BE2C (cell line): Measurements from ENCODE around the gene EZH2.

Experiments used
- DNase-seq: peaks from one replicate; pipeline ENCODE4 v3.0.0-alpha.2; 2020
- H3K27me3 ChIP-seq: fragments of 250-450 bp; sonication (Bioruptor Pico); 2 replicates; pipeline ENCODE4 v1.5.1; 2020; ENCODE audit warnings: mild to moderate bottlenecking
- H3K36me3 ChIP-seq: fragments of 250-450 bp; sonication (Bioruptor Pico); 2 replicates; pipeline ENCODE4 v1.5.1; 2020; ENCODE audit warnings: mild to moderate bottlenecking
- H3K4me1 ChIP-seq: fragments of 250-450 bp; sonication (Bioruptor Pico); 2 replicates; pipeline ENCODE4 v1.5.1; 2020
- H3K4me3 ChIP-seq: 2 replicates; pipeline ENCODE4 v1.5.1; 2011; ENCODE audit warnings: low read depth, low read length
- H3K9me3 ChIP-seq: fragments of 250-450 bp; sonication (Bioruptor Pico); 2 replicates; pipeline ENCODE4 v1.5.1; 2020
- TF ChIP-seq, protein P1 (sequence below): IDR thresholded peaks from 2 replicates; pipeline ENCODE4 v1.5.1; 2012; ENCODE audit warnings: mild to moderate bottlenecking, low read depth, low read length

The EZH2 gene

DNA sequence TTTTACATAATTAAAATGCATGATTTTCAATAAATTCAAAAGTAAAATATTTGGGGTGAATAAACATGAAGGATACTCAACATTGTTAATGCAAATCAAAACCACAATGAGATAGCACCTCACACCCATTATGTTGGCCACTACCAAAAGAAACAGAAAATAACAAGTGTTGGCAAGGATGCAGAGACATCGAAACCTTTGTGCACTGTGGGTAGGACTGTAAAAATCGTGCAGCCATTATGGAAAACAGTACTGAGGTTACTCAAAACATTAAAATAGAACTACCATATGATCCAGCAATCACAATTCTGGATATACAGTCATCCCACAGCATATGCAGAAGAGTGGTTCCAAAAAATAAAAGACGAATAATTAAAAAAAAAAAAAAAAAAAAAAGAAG lies 13.1 kb downstream of the EZH2 start:
- TF ChIP-seq, protein P1, sequence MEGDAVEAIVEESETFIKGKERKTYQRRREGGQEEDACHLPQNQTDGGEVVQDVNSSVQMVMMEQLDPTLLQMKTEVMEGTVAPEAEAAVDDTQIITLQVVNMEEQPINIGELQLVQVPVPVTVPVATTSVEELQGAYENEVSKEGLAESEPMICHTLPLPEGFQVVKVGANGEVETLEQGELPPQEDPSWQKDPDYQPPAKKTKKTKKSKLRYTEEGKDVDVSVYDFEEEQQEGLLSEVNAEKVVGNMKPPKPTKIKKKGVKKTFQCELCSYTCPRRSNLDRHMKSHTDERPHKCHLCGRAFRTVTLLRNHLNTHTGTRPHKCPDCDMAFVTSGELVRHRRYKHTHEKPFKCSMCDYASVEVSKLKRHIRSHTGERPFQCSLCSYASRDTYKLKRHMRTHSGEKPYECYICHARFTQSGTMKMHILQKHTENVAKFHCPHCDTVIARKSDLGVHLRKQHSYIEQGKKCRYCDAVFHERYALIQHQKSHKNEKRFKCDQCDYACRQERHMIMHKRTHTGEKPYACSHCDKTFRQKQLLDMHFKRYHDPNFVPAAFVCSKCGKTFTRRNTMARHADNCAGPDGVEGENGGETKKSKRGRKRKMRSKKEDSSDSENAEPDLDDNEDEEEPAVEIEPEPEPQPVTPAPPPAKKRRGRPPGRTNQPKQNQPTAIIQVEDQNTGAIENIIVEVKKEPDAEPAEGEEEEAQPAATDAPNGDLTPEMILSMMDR, result no peak
- H3K36me3 ChIP-seq, result no peaks in the 10 kb centered on the region; the same call in 1 of the 2 replicates
- no peaks in the 10 kb centered on the region; the same call in 1 of the 2 replicates for H3K4me1 ChIP-seq
- DNase-seq, result no peak
- H3K4me3 ChIP-seq, result no peak overlapping the region
- no peaks in the 10 kb centered on the region for H3K27me3 ChIP-seq
- H3K9me3 ChIP-seq, result no peaks in the 10 kb centered on the region

DNA sequence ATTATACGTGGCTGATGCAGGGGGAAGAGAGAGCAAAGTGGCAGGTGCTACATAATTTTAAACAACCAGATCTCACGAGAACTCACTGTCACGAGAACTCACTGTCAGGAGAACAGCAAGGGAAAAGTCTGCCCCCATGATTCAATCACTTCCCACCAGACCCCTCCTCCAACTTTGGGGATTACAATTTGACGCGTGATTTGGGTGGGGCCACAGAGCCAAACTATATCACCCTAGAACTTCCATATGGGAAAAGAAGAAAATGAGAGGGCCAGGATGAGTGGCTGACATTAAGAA lies 15.8 kb downstream of the EZH2 start:
- H3K4me1 ChIP-seq, result peaks cover 1% of the 10 kb centered on the region
- no peaks in the 10 kb centered on the region; the same call in 1 of the 2 replicates for H3K36me3 ChIP-seq
- H3K27me3 ChIP-seq, result no peaks in the 10 kb centered on the region
- DNase-seq, result no peak
- H3K9me3 ChIP-seq, result no peaks in the 10 kb centered on the region
- TF ChIP-seq, protein P1, result no peak
- no peak overlapping the region for H3K4me3 ChIP-seq

DNA sequence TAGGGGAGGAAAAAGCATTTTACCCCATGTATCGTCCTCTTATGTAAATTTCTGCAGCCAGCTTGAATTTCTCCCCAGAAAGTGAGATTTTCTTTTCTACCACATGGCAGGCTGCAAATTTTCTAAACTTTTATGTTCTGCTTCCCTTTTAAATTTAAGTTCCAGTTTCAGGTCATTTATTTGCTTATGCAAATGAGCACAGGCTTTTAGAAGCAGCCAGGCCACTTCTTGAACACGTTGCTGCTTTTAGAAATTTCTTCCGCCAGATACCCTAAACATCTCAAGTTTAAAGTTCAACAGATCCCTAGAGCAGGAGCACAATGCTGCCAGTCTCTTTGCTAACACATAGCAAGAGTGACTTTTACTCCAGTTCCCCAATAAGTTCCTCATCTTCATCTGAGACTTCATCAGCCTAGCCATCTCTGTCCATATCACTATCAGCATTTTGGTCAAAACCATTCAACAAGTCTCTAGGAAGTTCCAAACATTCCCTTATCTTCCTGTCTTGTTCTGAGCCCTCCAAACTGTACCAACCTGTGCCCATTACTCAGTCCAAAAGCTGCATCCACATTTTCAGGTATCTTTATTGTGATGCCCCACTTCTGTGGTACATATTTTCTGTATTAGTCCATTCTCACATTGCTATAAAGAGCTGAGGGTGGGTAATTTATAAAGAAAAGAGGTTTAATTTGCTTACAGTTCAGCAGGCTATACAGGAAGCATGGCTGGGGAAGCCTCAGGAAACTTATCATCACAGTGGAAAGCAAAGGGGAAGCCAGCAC lies 16.3 kb downstream of the EZH2 start:
- H3K36me3 ChIP-seq, result no peaks in the 10 kb centered on the region; the same call in 1 of the 2 replicates
- no peak overlapping the region for H3K4me3 ChIP-seq
- H3K27me3 ChIP-seq, result no peaks in the 10 kb centered on the region
- no peak for DNase-seq
- peaks cover 4% of the 10 kb centered on the region for H3K4me1 ChIP-seq
- H3K9me3 ChIP-seq, result no peaks in the 10 kb centered on the region
- TF ChIP-seq, protein P1, result no peak

DNA sequence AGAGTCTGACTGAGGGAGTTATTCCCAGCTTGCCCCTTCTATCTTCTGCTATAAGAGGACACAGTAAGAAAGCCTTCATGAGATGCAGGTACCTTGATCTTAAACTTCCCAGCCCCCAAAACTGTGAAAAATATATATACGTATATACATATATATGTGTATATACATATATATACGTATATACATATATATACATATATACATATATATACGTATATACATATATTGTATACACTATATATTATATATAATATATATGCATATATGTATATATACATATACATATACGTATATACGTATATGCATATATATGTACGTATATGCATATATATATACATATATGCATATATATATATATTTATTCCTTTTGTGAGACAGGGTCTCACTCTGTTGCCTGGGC lies 17.7 kb downstream of the EZH2 start:
- Histone ChIP-seq H3K9me3 (no peaks in the 10 kb centered on the region), H3K4me3 (no peak overlapping the region), H3K27me3 (no peaks in the 10 kb centered on the region), H3K36me3 (no peaks in the 10 kb centered on the region; the same call in 1 of the 2 replicates), H3K4me1 (peaks cover 7% of the 10 kb centered on the region)
- TF ChIP-seq, protein P1, result no peak
- DNase-seq, result no peak

DNA sequence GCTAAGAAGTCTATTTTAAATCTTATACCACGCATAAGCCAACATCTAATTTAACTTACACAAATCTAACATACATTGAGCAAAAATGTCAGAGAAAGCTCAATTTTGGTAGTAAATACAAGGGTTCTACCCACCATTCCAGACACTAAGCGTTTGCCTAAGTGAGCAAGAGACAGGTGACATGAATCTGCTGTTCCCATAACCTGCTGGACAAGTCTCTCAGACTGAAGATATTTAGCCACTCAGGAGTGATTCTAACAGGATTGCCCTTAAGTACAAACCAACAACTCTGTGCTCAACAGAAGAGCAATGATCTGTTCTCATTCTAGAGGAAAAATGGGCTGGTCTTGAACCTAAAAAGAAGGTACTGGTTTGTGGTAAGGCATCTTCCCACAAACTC lies 18.8 kb downstream of the EZH2 start:
- no peak for DNase-seq
- Histone ChIP-seq H3K4me1 (peaks cover 12% of the 10 kb centered on the region), H3K27me3 (no peaks in the 10 kb centered on the region), H3K36me3 (no peaks in the 10 kb centered on the region), H3K9me3 (no peaks in the 10 kb centered on the region), H3K4me3 (no peak overlapping the region)
- TF ChIP-seq, protein P1, result no peak

DNA sequence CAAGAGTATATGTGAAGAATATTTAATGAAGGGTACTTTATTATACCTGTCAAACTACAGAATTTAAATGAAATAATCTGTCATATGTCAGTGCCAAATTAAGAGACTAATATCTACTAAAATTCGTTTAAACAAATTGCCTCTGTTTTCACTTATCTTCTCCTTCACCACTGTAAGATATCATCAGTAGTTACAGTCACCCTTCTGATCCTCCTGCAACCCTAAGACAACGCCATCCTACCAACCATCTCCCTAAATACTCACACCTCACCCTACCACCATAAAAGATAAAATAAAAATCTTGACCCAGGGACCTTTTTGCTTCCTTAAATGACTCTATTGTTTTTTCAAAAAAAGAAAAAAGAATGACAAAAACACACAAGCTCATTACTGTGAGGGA lies 20.8 kb downstream of the EZH2 start:
- Histone ChIP-seq H3K4me3 (no peak overlapping the region), H3K4me1 (peaks cover 23% of the 10 kb centered on the region), H3K36me3 (no peaks in the 10 kb centered on the region), H3K27me3 (no peaks in the 10 kb centered on the region), H3K9me3 (no peaks in the 10 kb centered on the region)
- TF ChIP-seq, protein P1, result no peak
- no peak for DNase-seq
